Astrocyte (in vitro differentiated cells and primary cell): ENCODE data around the gene ATP5F1D.

Source experiments
- EZH2 ChIP-seq: IDR thresholded peaks from 2 replicates; pipeline ENCODE4 v1.6.1; 2012; ENCODE audit warnings: mild to moderate bottlenecking, low read length, inconsistent platforms; ENCODE audit not compliant: insufficient read depth
- TF ChIP-seq, protein P1 (sequence below): IDR thresholded peaks from 2 replicates; pipeline ENCODE4 v1.5.1; 2011; ENCODE audit warnings: low read depth, mild to moderate bottlenecking, inconsistent platforms, low read length, moderate library complexity; ENCODE audit not compliant: insufficient read depth

DNA sequence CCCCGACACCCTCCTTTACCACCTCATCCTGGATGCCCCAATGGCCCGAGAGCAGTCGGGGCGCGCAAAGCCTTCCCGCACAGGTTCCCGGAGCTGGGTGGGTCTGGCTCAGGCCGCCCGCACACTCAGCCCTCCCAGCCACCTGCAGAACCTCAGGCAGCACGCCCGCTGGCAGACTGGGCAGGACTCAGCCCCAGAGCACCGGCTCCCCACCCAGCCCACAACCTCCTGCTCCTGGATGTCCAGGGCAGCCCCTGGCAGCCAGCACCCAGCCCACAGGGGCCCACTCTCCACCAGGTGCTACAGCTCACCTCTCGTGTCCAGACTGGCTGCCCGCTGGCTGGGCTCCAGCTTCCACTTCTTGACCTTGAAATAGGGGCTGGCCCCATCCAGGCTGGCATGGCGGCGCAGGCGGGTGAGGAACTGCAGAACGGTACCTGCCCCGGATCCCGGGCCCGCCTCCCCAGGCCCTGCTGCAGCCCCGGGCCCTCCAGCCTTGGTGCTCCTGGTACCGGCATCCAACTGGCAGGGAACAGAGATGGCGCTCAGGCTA is 8.4 kb upstream of the ATP5F1D start:
- TF ChIP-seq, protein P1, sequence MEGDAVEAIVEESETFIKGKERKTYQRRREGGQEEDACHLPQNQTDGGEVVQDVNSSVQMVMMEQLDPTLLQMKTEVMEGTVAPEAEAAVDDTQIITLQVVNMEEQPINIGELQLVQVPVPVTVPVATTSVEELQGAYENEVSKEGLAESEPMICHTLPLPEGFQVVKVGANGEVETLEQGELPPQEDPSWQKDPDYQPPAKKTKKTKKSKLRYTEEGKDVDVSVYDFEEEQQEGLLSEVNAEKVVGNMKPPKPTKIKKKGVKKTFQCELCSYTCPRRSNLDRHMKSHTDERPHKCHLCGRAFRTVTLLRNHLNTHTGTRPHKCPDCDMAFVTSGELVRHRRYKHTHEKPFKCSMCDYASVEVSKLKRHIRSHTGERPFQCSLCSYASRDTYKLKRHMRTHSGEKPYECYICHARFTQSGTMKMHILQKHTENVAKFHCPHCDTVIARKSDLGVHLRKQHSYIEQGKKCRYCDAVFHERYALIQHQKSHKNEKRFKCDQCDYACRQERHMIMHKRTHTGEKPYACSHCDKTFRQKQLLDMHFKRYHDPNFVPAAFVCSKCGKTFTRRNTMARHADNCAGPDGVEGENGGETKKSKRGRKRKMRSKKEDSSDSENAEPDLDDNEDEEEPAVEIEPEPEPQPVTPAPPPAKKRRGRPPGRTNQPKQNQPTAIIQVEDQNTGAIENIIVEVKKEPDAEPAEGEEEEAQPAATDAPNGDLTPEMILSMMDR: no peak
- TF ChIP-seq EZH2: no peak
